Uterus (tissue), 4 donors: ENCODE measurements around the gene MAP4K1. TPM values are rescaled to one million over a fixed set of nuclear protein-coding genes. Genes with fewer than 3 reads are reported as not detected.
"Not testable (repeated sequence)": the region's sequence is repeated elsewhere in the genome, so short reads cannot be mapped to it uniquely, and the experiment has no call there.

Experiments used
- DNase-seq, 2 donors: peaks; one replicate each; pipeline ENCODE4 v3.0.0-alpha.2; 2019 to 2020
- H3K27ac ChIP-seq, 2 donors: fragments of 200-600 bp; sonication (generic); 1 replicate in 1 of 2; 2 replicates in 1 of 2; pipeline ENCODE4 v1.5.1; 2016 to 2018
- H3K27me3 ChIP-seq, 2 donors: fragments of 200-600 bp; sonication (generic); one replicate each; pipeline ENCODE4 v1.5.1; 2018 to 2019; ENCODE audit warnings: control low read depth in 1 of 2
- H3K36me3 ChIP-seq, 2 donors: fragments of 200-600 bp; sonication (generic); one replicate each; pipeline ENCODE4 v1.5.1; 2019; ENCODE audit warnings: control low read depth in 1 of 2
- H3K4me1 ChIP-seq, 2 donors: fragments of 200-600 bp; sonication (generic); one replicate each; pipeline ENCODE4 v1.5.1; 2018 to 2019; ENCODE audit warnings: control low read depth in 1 of 2
- H3K4me3 ChIP-seq, 2 donors: fragments of 200-600 bp; sonication (generic); 1 replicate in 1 of 2; 2 replicates in 1 of 2; pipeline ENCODE4 v1.5.1; 2018 to 2019; ENCODE audit warnings: mild to moderate bottlenecking in 1 of 2
- H3K9me3 ChIP-seq, 2 donors: fragments of 200-600 bp; sonication (generic); one replicate each; pipeline ENCODE4 v1.5.1; 2019; ENCODE audit warnings: control low read depth in 1 of 2
- CTCF ChIP-seq, 4 experiments: fragments of 200-600 bp in 2 of 4; fragments of 450-650 bp in 2 of 4; sonication (generic) in 2 of 4; IDR thresholded peaks; one replicate each; pipeline ENCODE4 v1.5.1; 2016 to 2019; ENCODE audit warnings: antibody characterized with exemption in 4 of 4, mild to moderate bottlenecking in 2 of 4, moderate library complexity in 1 of 4
- POLR2A ChIP-seq, 2 donors: fragments of 450-650 bp; IDR thresholded peaks; one replicate each; pipeline ENCODE4 v1.6.1; 2016; ENCODE audit warnings: antibody characterized with exemption in 2 of 2, mild to moderate bottlenecking in 1 of 2, moderate library complexity in 1 of 2
- intact Hi-C: fragments of 100-400 bp; cut with DNase I; formaldehyde crosslinking; loops from one replicate; pipeline ENCODE4 v1.15.1; 2023; ENCODE audit warnings: low total_unique reads
- total RNA-seq, 4 donors: library from RNA; depleted of rRNA in 3 of 4; stranded (reverse); fragments of >200 nt in 3 of 4; gene quantifications; one replicate each; pipeline versions ENCODE4 v1.1.0 to v1.2.4, GENCODE V29; 2014 to 2023
- donor health status: DM: yes; HTN: yes; CAD: no.

Gene MAP4K1
- total RNA-seq, 4 donors from 2014 or later, result 0.55 to 4.5 (median 3.6) TPM; not detected in 1

GRCh38 chr19:38554676-38555141 lies 63.0 kb downstream of the MAP4K1 start:
- no peak for TF ChIP-seq POLR2A (IDR thresholded peaks at IDR 0.05)
- H3K27ac ChIP-seq, result no peak overlapping the region
- DNase-seq, result no peak
- H3K9me3 ChIP-seq, result no peaks in the 10 kb centered on the region
- no peaks in the 10 kb centered on the region for H3K4me1 ChIP-seq
- intact Hi-C loops, result no loop called here
- H3K4me3 ChIP-seq, result no peak overlapping the region
- no peaks in the 10 kb centered on the region for H3K36me3 ChIP-seq
- no peaks in the 10 kb centered on the region for H3K27me3 ChIP-seq

GRCh38 chr19:38553239-38553638 lies 64.5 kb downstream of the MAP4K1 start:
- DNase-seq, H3K36me3 ChIP-seq, H3K4me1 ChIP-seq, H3K9me3 ChIP-seq, H3K27me3 ChIP-seq, H3K4me3 ChIP-seq, intact Hi-C loops, H3K27ac ChIP-seq: not testable (repeated sequence)

- H3K27ac ChIP-seq, result no peak overlapping the region
- DNase-seq, result no peak
- no peaks in the 10 kb centered on the region for H3K9me3 ChIP-seq
- no peaks in the 10 kb centered on the region for H3K36me3 ChIP-seq
- no peaks in the 10 kb centered on the region for H3K4me1 ChIP-seq
- no peak overlapping the region for H3K4me3 ChIP-seq
- no peak for TF ChIP-seq POLR2A (IDR thresholded peaks at IDR 0.05)
- no peak for TF ChIP-seq CTCF (IDR thresholded peaks at IDR 0.05)
- H3K27me3 ChIP-seq, result no peaks in the 10 kb centered on the region
- intact Hi-C loops, result no loop called here
These were observed 66.3 kb downstream of the MAP4K1 start for GRCh38 chr19:38551450-38551813.

GRCh38 chr19:38550376-38550775 lies 67.4 kb downstream of the MAP4K1 start:
- intact Hi-C loops, result no loop called here
- Histone ChIP-seq H3K4me3 (no peak overlapping the region), H3K27me3 (no peaks in the 10 kb centered on the region), H3K27ac (no peak overlapping the region), H3K36me3 (no peaks in the 10 kb centered on the region), H3K4me1 (no peaks in the 10 kb centered on the region), H3K9me3 (no peaks in the 10 kb centered on the region)
- no peak for TF ChIP-seq CTCF (IDR thresholded peaks at IDR 0.05)
- TF ChIP-seq POLR2A (IDR thresholded peaks at IDR 0.05), result no peak
- DNase-seq, result no peak

- no peak for TF ChIP-seq POLR2A (IDR thresholded peaks at IDR 0.05)
- no peak for TF ChIP-seq CTCF (IDR thresholded peaks at IDR 0.05)
- H3K9me3 ChIP-seq, result no peaks in the 10 kb centered on the region
- intact Hi-C loops, result no loop called here
- no peaks in the 10 kb centered on the region for H3K4me1 ChIP-seq
- no peak overlapping the region for H3K27ac ChIP-seq
- DNase-seq, result no peak
- H3K27me3 ChIP-seq, result no peaks in the 10 kb centered on the region
- H3K36me3 ChIP-seq, result no peaks in the 10 kb centered on the region
- no peak overlapping the region for H3K4me3 ChIP-seq
These were observed 67.8 kb downstream of the MAP4K1 start for GRCh38 chr19:38549942-38550341.

GRCh38 chr19:38549061-38549460 lies 68.7 kb downstream of the MAP4K1 start:
- no peak overlapping the region for H3K27ac ChIP-seq
- no peaks in the 10 kb centered on the region for H3K9me3 ChIP-seq
- TF ChIP-seq POLR2A (IDR thresholded peaks at IDR 0.05) (no peak), CTCF (IDR thresholded peaks at IDR 0.05) (no peak)
- no peaks in the 10 kb centered on the region for H3K27me3 ChIP-seq
- no peak overlapping the region for H3K4me3 ChIP-seq
- no peak for DNase-seq
- no peaks in the 10 kb centered on the region for H3K4me1 ChIP-seq
- intact Hi-C loops, result no loop called here
- H3K36me3 ChIP-seq, result no peaks in the 10 kb centered on the region
